Measurements from ENCODE around the gene C19orf25.

The C19orf25 gene

DNA sequence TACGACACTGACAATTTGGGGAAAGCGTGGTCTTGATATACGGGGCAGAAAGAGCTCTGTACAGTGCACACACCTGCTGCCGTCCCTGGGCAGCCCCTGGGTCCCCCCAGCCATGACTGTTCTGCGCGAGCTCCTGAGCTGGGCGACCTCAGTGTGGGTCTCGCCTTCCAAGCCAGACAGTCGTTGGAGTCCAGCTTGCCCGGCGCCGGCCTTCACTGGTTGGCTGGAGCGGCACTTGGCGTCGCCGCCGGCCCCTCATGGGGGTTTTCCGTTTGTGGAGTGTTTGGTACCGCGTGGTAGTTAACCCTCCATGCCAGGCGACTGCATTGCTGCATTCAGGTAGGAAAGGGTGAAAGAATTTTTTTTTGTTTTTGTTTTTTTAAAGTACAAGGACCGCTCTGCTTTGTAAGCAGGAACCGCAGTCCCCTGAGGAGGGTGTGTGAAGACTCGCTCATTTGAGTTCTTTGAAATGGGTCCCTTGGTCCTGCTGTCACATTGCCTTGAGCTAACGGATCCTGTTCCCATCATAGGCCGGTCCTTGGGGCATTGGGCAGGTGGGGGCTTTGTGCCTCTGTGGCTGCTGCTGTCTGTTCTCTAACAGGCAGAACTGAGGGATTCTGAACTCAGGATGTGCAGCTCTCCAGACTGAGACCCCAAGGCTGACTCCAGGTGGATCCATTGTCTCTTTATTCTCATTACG lies 51.6 kb downstream of the C19orf25 start:
- no peaks in the 10 kb centered on the region for H3K27me3 Mint-ChIP-seq (ENCODE audit: low read depth)
- no peaks in the 10 kb centered on the region for H3K9me3 Mint-ChIP-seq
- H3K4me3 Mint-ChIP-seq, result no peak overlapping the region
- DNase-seq (ENCODE audit: low spot score), result no peak
- H3K36me3 Mint-ChIP-seq (ENCODE audit: low read depth), result peaks cover 30% of the 10 kb centered on the region
- no peak overlapping the region for H3K27ac Mint-ChIP-seq
- H3K4me1 Mint-ChIP-seq (ENCODE audit: low read depth), result no peaks in the 10 kb centered on the region

DNA sequence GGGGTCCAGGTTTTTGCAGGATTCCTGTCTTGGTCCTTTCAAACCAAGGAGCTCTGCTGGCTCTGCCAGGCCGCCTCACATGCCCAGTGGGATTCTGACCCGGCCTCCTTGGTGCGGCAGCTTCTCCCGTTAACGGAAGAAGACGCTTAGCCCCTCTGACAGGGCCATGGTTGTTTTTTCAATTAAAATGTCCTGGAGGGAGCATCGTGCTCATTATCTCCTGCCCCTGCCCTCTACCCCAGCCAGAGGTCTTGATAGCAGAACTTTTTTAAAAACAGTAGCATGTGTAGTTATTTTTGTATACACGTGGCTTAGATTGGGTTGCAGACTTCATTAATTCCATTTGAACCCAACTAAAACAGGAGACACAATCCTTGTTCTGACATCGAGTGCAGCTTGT lies 52.3 kb downstream of the C19orf25 start:
- H3K27ac Mint-ChIP-seq, result no peak overlapping the region
- H3K4me1 Mint-ChIP-seq (ENCODE audit: low read depth), result no peaks in the 10 kb centered on the region
- no peaks in the 10 kb centered on the region for H3K9me3 Mint-ChIP-seq
- H3K36me3 Mint-ChIP-seq (ENCODE audit: low read depth), result peaks cover 32% of the 10 kb centered on the region
- H3K27me3 Mint-ChIP-seq (ENCODE audit: low read depth), result no peaks in the 10 kb centered on the region
- DNase-seq (ENCODE audit: low spot score), result no peak
- H3K4me3 Mint-ChIP-seq, result no peak overlapping the region

GRCh38 chr19:1425902-1426301 lies 53.1 kb downstream of the C19orf25 start:
- no peak overlapping the region for H3K27ac Mint-ChIP-seq
- no peak for DNase-seq (ENCODE audit: low spot score)
- H3K4me3 Mint-ChIP-seq, result no peak overlapping the region
- peaks cover 33% of the 10 kb centered on the region for H3K36me3 Mint-ChIP-seq (ENCODE audit: low read depth)
- no peaks in the 10 kb centered on the region for H3K9me3 Mint-ChIP-seq
- no peaks in the 10 kb centered on the region for H3K27me3 Mint-ChIP-seq (ENCODE audit: low read depth)
- H3K4me1 Mint-ChIP-seq (ENCODE audit: low read depth), result no peaks in the 10 kb centered on the region

DNA sequence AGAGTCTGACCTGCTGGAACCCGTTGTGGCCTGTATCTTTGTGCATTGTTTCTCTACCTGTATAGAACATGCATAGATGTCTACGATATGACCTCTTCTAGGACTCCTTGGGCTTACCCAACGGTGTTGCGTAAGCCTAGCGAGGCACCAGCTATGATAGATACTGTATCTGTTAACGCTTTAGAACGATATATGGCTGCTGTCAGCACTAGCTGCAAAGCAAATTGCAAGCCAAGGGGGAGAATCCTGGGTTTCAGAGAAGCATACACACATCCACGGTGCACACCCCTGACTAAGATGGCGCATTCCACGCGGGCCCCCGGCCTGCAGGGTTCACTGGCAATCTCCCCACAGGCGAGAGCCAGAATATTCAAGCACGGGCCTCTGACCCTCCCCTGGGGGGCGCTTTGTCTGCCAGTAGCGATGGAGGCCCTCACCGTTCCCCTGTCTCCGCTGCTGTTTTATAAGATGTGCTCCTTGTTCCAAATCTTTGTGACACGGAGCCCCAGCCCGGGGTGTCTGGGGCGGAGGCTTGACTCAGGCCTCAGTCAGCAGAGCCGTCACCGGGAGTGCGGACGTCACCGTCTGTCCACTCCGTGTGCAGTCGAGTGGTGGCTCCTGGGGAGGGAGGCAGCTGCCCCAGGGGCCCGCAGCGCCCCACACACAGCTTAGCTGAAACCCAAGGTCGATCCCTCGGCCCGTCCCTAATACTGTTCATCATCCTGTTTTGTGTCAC lies 53.7 kb downstream of the C19orf25 start:
- no peak overlapping the region for H3K27ac Mint-ChIP-seq
- no peaks in the 10 kb centered on the region for H3K9me3 Mint-ChIP-seq
- H3K27me3 Mint-ChIP-seq (ENCODE audit: low read depth), result no peaks in the 10 kb centered on the region
- no peak for DNase-seq (ENCODE audit: low spot score)
- peaks cover 37% of the 10 kb centered on the region for H3K36me3 Mint-ChIP-seq (ENCODE audit: low read depth)
- H3K4me1 Mint-ChIP-seq (ENCODE audit: low read depth), result no peaks in the 10 kb centered on the region
- no peak overlapping the region for H3K4me3 Mint-ChIP-seq

DNA sequence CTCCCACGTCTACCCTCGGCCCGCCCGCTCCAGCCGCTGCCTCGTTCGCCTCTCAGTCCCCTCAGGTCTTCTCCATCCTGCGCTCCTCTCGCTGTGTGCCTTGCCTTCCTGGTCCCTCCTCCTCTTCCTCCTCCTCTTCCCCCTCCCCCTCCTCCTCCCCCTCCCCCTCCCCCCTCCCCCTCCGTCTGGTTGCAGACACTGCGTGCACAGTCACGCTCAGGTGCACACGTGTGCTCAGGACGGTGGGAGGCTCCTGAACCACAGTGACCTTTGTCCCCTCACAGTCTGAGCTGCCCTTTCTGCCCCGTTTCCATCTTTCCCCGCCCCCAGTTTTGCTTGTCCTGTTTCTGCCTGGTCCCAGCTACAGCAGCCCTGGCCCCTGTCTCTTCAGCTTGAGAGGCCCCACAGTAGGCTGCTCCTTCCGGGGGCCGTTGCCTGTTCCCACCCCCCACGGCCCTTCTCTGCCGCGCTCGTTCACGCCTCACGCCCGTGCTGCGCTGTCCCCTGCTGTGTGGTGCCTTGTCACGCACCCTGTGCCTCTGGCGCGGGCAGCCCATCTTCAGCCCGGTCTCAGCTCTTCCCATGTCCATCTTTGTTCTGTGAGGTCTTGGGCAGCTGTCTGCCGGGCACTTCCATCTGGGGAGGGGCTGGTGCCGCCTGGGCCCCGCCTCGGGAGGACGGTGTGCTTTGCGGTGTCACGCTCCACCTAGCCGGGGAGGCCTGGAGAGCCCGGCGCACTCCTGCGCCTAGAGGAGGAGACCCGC lies 54.6 kb downstream of the C19orf25 start:
- Mint-ChIP-seq H3K27ac (no peak overlapping the region), H3K27me3 (ENCODE audit: low read depth) (no peaks in the 10 kb centered on the region), H3K4me3 (no peak overlapping the region), H3K9me3 (no peaks in the 10 kb centered on the region), H3K36me3 (ENCODE audit: low read depth) (peaks cover 38% of the 10 kb centered on the region), H3K4me1 (ENCODE audit: low read depth) (no peaks in the 10 kb centered on the region)
- no peak for DNase-seq (ENCODE audit: low spot score)

GRCh38 chr19:1423436-1424191 lies 55.4 kb downstream of the C19orf25 start:
- DNase-seq (ENCODE audit: low spot score), result no peak
- H3K36me3 Mint-ChIP-seq (ENCODE audit: low read depth), result peaks cover 42% of the 10 kb centered on the region
- no peaks in the 10 kb centered on the region for H3K4me1 Mint-ChIP-seq (ENCODE audit: low read depth)
- no peaks in the 10 kb centered on the region for H3K27me3 Mint-ChIP-seq (ENCODE audit: low read depth)
- no peak overlapping the region for H3K4me3 Mint-ChIP-seq
- H3K27ac Mint-ChIP-seq, result no peak overlapping the region
- H3K9me3 Mint-ChIP-seq, result no peaks in the 10 kb centered on the region

Measured in T-helper 2 cell treated with Interferon-gamma antibody and Interleukin-4, amounts not matched to agents 5 μg/mL and 100 μg/mL, for 36 hours (primary cell).